ENCODE data around the gene IFT27.

Gene IFT27

DNA sequence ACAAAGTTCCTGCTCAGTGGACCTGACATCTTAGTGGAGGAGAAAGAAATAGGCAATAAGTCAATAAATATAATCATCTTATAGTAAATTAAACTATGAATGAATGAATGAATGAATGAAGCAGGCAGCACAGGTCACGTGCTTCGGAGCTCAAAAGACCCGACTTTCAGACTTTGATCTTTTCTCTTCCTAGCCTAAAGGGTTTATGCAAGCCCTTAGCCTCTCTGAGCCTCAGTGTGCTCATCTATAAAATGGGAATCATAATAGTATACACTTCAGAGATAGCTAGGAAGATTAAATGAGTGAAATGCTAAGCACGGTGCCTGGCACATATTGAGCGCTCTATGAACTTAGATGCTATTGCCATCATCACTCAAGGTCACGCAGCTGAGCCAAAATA is 33.4 kb upstream of the IFT27 start:
- no peak for TF ChIP-seq GATA2 (IDR thresholded peaks at IDR 0.05; ENCODE audit: low read depth, low read length)
- no peak for TF ChIP-seq GATA3 (IDR thresholded peaks at IDR 0.05; ENCODE audit: low read depth, low read length)

DNA sequence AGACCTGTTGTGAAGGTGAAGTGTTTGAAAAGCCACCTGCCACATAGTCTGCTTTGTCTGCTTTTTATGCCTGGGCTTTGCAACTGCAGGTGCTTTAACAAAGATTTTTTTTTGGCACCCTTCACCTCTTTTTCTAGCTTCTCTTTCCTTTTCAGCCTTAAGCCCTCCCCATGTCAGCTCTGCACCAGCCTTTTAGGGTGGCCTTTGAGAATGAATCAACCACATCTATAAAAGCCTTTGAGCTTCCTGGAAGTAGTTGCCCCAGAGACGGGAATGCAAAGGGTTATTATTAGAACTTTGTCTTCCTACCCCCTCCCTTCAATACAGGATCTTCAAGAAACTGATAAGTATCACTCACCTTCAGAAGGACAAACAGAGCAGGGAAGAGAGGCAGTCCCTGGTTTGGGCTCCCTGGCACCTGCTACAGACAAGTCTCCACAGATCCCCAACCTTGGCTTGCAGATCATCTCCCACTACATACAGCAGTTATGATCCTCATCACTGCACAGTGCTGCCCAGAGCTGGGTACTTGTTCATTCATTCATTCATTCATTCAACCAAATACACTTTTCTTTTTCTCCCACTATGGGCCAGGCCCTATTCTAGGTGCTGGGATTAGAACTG is 32.9 kb upstream of the IFT27 start:
- TF ChIP-seq GATA2 (IDR thresholded peaks at IDR 0.05; ENCODE audit: low read depth, low read length) (no peak), GATA3 (IDR thresholded peaks at IDR 0.05; ENCODE audit: low read depth, low read length) (no peak)

DNA sequence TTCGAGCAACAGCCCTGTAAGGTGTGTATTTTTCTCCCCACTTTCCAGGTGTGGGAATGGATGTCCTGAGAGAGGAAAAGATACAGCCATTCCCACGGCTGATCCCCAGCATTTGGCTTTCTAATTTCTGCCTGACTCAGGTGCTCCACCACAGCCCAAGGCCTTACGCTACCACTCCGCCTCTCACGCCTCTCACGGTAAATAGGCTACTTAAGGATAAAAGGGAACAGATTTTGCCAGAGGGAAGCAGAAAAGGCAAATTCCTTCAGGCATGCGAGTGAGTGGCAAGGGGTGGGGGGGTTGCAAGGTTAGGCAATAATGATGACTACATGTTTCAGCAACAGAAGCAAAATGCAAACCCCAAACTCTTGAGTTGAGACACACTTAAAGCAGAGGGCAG is 31.7 kb upstream of the IFT27 start:
- no peak for TF ChIP-seq GATA2 (IDR thresholded peaks at IDR 0.05; ENCODE audit: low read depth, low read length)
- TF ChIP-seq GATA3 (IDR thresholded peaks at IDR 0.05; ENCODE audit: low read depth, low read length), result no peak

DNA sequence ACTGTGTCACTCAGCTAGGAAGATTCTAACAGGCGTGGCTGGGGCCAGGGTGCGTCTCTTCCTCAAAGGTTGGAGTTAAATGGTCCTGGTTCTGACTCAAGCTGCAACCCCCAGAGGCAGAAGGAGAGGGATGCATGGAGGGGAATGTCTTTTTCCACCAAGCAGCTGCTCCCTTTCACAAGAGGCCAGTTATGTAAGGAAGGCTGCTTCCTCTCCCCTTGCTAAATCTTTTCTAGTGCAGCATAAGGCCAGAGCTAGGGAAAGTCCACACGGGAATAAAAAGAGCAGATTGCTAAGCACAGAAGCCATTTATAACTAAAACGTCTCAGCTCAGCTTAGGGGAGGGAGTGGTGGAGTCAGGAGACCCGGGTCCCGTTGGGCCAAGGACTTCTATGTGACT is 30.9 kb upstream of the IFT27 start:
- TF ChIP-seq GATA2 (IDR thresholded peaks at IDR 0.05; ENCODE audit: low read depth, low read length) (no peak), GATA3 (IDR thresholded peaks at IDR 0.05; ENCODE audit: low read depth, low read length) (no peak)

DNA sequence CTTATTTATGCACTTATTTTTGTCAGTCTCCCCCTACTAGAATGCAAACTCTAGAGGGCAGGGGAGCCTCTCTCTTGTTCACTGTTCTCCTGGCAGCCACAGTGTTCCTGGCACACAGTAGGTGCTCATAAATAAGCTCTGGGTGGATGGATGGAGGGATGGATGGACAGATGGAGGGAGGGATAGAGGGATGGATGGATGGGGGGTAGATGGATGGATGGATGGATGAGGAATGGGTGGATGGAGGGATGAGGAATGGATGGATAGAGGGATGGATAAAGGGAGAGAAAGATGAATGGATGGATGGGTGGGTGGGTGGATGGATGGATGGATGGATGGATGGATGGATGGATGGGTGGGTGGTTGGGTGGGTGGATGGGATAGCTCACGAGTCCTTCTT is 27.4 kb upstream of the IFT27 start:
- no peak for TF ChIP-seq GATA2 (IDR thresholded peaks at IDR 0.05; ENCODE audit: low read depth, low read length)
- TF ChIP-seq GATA3 (IDR thresholded peaks at IDR 0.05; ENCODE audit: low read depth, low read length), result no peak

DNA sequence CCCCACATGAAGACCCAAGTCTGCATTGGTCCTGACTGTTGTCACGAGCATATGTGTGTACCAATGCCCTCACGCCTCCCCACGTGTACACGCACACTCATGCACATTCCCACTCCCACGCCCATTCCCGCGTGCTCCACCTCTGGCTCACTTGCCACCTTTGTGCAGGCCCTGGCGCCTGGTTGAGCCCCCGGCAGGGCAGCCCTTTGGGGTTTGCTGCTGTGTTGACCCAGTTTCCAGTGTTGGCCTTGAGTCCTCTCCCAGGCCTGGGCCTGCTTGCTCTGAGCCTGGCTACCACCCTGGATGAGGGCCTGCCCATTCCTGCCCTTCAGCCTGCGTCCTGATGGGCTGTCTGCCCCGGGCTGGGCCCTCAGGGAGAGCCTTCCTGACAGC is 22.8 kb upstream of the IFT27 start:
- TF ChIP-seq GATA3 (IDR thresholded peaks at IDR 0.05; ENCODE audit: low read depth, low read length) (no peak), GATA2 (IDR thresholded peaks at IDR 0.05; ENCODE audit: low read depth, low read length) (no peak)

DNA sequence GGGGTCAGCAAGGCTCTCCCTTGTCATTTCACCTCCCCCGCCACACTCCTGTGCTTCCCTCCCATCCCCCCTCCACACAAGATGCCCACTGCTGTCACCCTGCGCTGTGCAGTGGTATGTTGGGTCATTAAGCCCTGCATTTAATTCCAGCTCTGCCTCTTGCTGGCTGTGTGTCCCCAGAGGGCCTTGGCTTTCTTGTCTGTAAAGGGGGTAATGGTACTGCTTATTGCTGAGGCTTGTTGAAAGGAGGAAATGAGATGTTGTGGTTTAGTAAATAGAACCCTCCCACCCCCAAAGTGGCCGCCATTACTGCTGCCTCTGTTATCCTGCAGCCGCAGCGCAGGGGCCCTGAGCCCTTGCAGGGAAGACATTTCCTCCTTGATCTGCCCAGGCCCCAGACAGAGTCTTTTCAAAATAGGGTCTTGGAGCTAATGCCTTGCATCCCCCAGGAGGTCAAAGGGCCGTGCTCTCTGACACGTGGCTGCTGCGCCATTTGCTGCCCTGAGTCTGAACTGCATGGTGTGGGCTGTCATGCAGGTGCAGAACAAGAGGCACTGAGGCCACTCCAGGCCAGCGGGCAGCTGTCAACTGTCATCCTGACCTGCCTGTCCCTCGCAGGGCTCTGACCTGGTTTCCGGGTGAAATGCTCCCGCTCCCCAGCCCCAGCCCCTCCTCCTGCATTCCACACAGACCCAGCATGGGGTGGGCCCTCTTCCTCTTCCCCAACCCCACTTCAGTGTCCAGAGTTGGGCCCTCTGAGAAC is 22.2 kb upstream of the IFT27 start:
- TF ChIP-seq GATA3 (IDR thresholded peaks at IDR 0.05; ENCODE audit: low read depth, low read length) (no peak), GATA2 (IDR thresholded peaks at IDR 0.05; ENCODE audit: low read depth, low read length) (no peak)

DNA sequence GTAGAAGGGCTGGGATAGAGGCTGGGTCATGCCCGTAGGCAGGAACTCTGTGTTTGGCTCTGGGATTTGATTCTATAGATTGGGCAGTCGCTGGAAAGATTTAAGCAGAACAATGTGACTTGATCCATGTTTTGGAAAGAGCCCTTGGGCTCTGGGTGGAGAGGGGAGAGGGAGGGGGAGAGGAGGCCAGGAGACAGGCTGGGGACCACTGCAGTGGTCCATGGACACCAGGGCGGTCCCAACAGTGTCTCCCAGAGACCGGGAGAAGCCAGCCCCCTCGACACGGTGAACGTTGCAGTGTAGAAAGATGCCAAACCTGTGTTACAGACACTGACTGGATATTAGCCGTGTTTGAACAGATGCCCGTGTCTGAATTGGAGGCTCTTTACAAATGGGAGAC is 21.5 kb upstream of the IFT27 start:
- TF ChIP-seq GATA3 (IDR thresholded peaks at IDR 0.05; ENCODE audit: low read depth, low read length) (no peak), GATA2 (IDR thresholded peaks at IDR 0.05; ENCODE audit: low read depth, low read length) (no peak)

DNA sequence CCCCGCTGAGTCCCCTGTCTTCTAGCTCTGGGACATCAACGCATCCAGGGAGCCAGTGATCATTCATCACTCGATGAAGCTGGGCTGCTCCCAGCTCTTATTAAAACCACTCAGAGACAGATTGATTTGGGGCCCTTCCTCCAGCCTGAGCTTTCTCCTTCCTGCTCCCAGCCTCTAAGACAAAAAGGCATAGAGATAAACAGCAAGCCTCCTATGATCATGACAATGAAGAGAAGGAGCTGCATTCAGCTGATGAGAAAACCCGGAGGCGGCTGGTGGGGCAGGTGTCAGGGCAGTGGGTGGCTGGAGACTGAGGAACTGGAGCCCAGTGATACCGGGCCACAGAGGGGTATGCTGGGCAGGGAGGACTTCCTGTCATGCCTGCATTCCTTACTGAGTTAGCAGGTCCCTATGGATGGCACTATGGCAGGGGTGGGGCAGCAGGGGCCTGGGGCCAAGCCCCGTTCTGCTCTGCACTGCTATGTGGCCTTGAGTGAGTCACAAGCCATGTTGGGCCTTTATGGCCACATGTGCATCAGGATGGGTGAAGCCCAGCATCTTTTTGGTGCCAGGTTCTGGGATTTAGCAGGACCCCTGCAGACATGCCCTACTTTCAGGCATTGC is 20.7 kb upstream of the IFT27 start:
- TF ChIP-seq GATA3 (IDR thresholded peaks at IDR 0.05; ENCODE audit: low read depth, low read length) (no peak), GATA2 (IDR thresholded peaks at IDR 0.05; ENCODE audit: low read depth, low read length) (no peak)

DNA sequence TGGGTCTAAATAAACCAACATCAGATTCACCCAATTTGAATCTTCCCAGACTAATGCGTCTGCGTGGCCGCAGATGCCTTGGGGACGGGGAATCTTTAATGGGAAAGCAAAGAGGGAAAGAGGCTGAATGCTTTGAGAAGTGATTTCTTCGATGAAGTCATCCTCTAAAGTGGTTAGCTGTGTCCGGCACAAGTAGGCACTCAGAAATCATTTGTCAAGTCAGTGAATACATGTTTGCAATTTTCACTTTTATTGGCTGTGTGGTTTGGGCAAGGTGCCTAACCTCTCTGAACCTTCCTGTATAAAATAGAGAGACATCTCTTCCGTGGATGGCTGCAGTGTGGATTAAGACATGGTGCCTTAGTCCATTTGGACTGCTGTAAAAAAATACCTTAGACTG is 19.7 kb upstream of the IFT27 start:
- TF ChIP-seq GATA3 (IDR thresholded peaks at IDR 0.05; ENCODE audit: low read depth, low read length) (no peak), GATA2 (IDR thresholded peaks at IDR 0.05; ENCODE audit: low read depth, low read length) (no peak)

DNA sequence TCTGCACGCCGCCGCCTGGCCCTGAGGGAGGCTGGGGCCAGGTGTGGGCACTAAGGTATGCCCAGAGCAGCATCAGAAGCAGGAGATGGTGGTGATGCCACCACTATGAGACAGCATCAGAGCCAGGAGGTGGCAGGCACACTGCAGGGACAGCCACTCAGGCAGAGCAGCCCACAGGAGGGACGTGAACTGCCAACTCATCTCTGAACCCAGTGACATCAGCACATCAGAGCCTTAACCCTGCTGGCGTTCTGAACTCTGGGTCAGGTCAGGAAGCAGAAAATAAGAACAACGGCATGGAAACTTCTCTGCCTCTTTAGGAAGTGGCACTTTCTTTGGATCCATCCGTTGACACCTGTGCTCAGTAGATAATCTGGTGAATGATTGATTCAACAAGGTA is 14.7 kb upstream of the IFT27 start:
- TF ChIP-seq GATA3 (IDR thresholded peaks at IDR 0.05; ENCODE audit: low read depth, low read length) (no peak), GATA2 (IDR thresholded peaks at IDR 0.05; ENCODE audit: low read depth, low read length) (no peak)

DNA sequence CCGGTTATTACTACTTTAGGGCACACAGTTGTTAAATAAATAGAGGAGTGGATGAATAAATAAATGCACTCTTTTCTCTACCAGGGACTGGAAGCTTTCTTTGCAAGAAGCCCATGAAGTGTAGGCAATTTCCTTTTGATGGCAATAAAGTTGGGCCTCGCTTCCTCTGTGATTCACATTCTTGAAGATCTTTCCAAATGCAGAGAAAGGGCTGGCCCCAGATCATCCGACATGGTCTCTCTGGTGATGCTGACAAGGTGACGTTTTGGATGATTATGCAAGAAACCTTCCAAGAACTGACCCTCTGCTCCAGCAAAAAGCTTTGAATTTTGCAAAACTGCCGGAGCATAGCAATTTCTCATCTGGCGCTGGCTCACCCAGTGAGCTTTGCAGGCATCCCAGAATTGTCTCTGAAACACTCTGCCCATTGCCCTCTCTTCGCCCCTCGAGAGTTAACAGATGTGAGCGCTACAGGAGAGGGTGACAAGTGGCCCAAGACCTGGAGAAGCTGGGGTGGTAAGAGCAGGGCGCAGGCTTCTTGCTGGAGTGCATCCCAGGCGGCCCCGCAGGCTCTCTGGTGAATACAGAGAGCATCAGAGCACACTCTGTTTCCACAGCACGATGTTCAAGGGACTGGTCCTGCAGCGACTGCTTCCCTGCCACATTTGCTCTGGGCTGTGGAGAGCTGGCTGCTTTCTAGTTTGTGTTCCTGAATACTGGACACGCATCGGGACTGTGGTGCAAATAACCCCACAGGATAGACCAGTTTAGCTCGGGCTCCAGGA is 11.5 kb upstream of the IFT27 start:
- TF ChIP-seq GATA2 (IDR thresholded peaks at IDR 0.05; ENCODE audit: low read depth, low read length), result no peak
- TF ChIP-seq GATA3 (IDR thresholded peaks at IDR 0.05; ENCODE audit: low read depth, low read length), result no peak

DNA sequence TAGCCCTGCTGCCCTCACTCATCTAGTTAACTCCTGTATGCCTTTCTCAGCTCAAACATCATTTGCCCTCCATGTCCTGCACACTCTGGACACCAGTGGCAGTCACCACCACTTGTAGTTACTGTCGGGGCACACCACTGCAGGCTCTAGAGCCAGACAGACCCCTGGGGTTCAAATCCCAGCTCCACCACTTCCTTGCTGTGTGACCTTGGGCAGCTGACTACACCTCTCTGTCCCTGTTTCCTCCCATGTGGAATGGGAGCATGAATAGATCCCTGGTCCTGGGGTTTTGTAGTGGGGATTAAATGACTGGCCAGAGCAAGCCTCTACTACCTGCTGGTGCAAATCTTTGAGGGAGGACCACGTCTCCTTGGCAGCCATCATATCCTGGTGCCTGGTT is 7.8 kb upstream of the IFT27 start:
- no peak for TF ChIP-seq GATA3 (IDR thresholded peaks at IDR 0.05; ENCODE audit: low read depth, low read length)
- no peak for TF ChIP-seq GATA2 (IDR thresholded peaks at IDR 0.05; ENCODE audit: low read depth, low read length)
